HCT116 (cell line): ENCODE measurements around the gene LDHAL6B. TPM values are rescaled to one million over a fixed set of nuclear protein-coding genes. Genes with fewer than 3 reads are reported as not detected.

Experiments
- ATAC-seq: fragments of 200-7000 bp; cut with Tn5 transposase; 2 replicates; pipeline ENCODE4 v1.9.1; 2020; ENCODE audit warnings: mild to moderate bottlenecking, moderate library complexity
- BruUV-seq: library from RNA; stranded (reverse); fragments of 400-500 nt; replicated peaks from 2 replicates; lab custom pipeline; 2021; lab: Mats Ljungman, UMichigan
- CTCF ChIA-PET: fragments of 300-600 bp; sonication (Branson Sonifier 250); formaldehyde crosslinking; loops from one replicate; lab custom pipeline; 2021; ENCODE audit warnings: antibody characterized with exemption; lab: Charles Lee
- POLR2A ChIA-PET: fragments of 300-600, 350-600 bp; sonication (Branson Sonifier 250); formaldehyde crosslinking; loops from one replicate; lab custom pipeline; 2021; ENCODE audit warnings: antibody characterized with exemption; lab: Charles Lee
- RAD21 ChIA-PET, 2 experiments: fragments of 300-600 bp; sonication (Branson Sonifier 250); formaldehyde crosslinking; loops; one replicate each; lab custom pipeline; 2023; ENCODE audit warnings: low total read pairs in 2 of 2; ENCODE audit not compliant: uncharacterized antibody in 2 of 2, unreplicated experiment in 2 of 2, low non-redundant PET in 1 of 2; lab: Charles Lee
- DNase-seq: peaks from one replicate; pipeline ENCODE4 v3.0.0-alpha.2; 2010; ENCODE audit warnings: low read depth, low spot score
- H2AFZ ChIP-seq: fragments of 200-600 bp; shearing (Covaris generic), sonication (generic); 2 replicates; pipeline ENCODE4 v1.6.1; 2017; ENCODE audit warnings: low read depth, mixed run types, mixed read lengths, antibody characterized with exemption, low read length; ENCODE audit not compliant: poor library complexity, severe bottlenecking
- H3K27ac ChIP-seq: 2 replicates; pipeline ENCODE4 v1.5.1; 2012; ENCODE audit warnings: low read depth, low read length
- H3K27me3 ChIP-seq: fragments of 200-600 bp; sonication (generic); 2 replicates; pipeline ENCODE4 v1.6.1; 2016; ENCODE audit warnings: mixed run types, low read length, mixed read lengths; ENCODE audit not compliant: insufficient read depth
- H3K36me3 ChIP-seq, 2 experiments: fragments of 200-500 bp in 1 of 2; fragments of 200-600 bp in 1 of 2; sonication (Bioruptor generic) in 1 of 2; sonication (generic) in 1 of 2; 2 replicates each; pipeline versions ENCODE4 v1.5.1 to v1.6.1; 2014 to 2016; ENCODE audit warnings: low read length in 2 of 2, inconsistent platforms in 1 of 2, mixed read lengths in 1 of 2, mixed run types in 1 of 2; ENCODE audit not compliant: insufficient read depth in 2 of 2, control insufficient read depth in 1 of 2
- H3K4me1 ChIP-seq, 2 experiments: fragments of 200-600 bp in 1 of 2; sonication (generic) in 1 of 2; 2 replicates each; pipeline versions ENCODE4 v1.5.1 to v1.6.1; 2012 to 2017; ENCODE audit warnings: low read length in 2 of 2, inconsistent platforms in 1 of 2, mild to moderate bottlenecking in 1 of 2, mixed read lengths in 1 of 2, mixed run types in 1 of 2, moderate library complexity in 1 of 2; ENCODE audit not compliant: insufficient read depth in 2 of 2, control insufficient read depth in 1 of 2
- H3K4me2 ChIP-seq: fragments of 200-600 bp; sonication (generic); 2 replicates; pipeline ENCODE4 v1.6.1; 2017; ENCODE audit warnings: mixed run types, low read length, mixed read lengths
- H3K4me3 ChIP-seq, 2 experiments: fragments of 200-600 bp in 1 of 2; sonication (generic) in 1 of 2; replicated peaks in 1 of 2; 2 replicates each; pipeline ENCODE4 v1.5.1; 2011 to 2016; ENCODE audit warnings: low read length in 2 of 2, control low read depth in 1 of 2, low read depth in 1 of 2, mild to moderate bottlenecking in 1 of 2, mixed read lengths in 1 of 2, mixed run types in 1 of 2
- H3K79me2 ChIP-seq: fragments of 200-600 bp; sonication (generic); 2 replicates; pipeline ENCODE4 v1.6.1; 2017; ENCODE audit warnings: mild to moderate bottlenecking, mixed run types, low read length, moderate library complexity, mixed read lengths; ENCODE audit not compliant: insufficient read depth
- H3K9ac ChIP-seq: fragments of 200-600 bp; sonication (generic); 2 replicates; pipeline ENCODE4 v1.6.1; 2016; ENCODE audit warnings: low read length, mixed read lengths
- H3K9me2 ChIP-seq: fragments of 200-600 bp; sonication (generic), shearing (Covaris generic); 2 replicates; pipeline ENCODE4 v1.6.1; 2017; ENCODE audit warnings: mixed run types, mild to moderate bottlenecking, moderate library complexity; ENCODE audit not compliant: insufficient read depth
- H3K9me3 ChIP-seq, 2 experiments: fragments of 200-500 bp in 1 of 2; fragments of 200-600 bp in 1 of 2; sonication (Bioruptor generic) in 1 of 2; sonication (generic) in 1 of 2; 2 replicates each; pipeline ENCODE4 v1.6.1; 2014 to 2017; ENCODE audit warnings: low read length in 2 of 2, mixed read lengths in 2 of 2, inconsistent platforms in 1 of 2, low read depth in 1 of 2, mild to moderate bottlenecking in 1 of 2, mixed run types in 1 of 2, moderate library complexity in 1 of 2; ENCODE audit not compliant: control insufficient read depth in 1 of 2, insufficient read depth in 1 of 2
- H4K20me1 ChIP-seq: fragments of 200-600 bp; sonication (generic), shearing (Covaris generic); 2 replicates; pipeline ENCODE4 v1.6.1; 2017; ENCODE audit warnings: mixed run types, mild to moderate bottlenecking, moderate library complexity; ENCODE audit not compliant: insufficient read depth
- CBX3 ChIP-seq: IDR thresholded peaks from 2 replicates; pipeline ENCODE4 v1.6.1; 2012; ENCODE audit warnings: low read depth
- CTCF ChIP-seq, 3 experiments: fragments of 200-600 bp in 1 of 3; sonication (generic) in 1 of 3; IDR thresholded peaks in 2 of 3; conservative IDR thresholded peaks in 1 of 3; 2 replicates each; pipeline ENCODE4 v1.5.1; 2012 to 2017; ENCODE audit warnings: low read depth in 2 of 3, low read length in 2 of 3, antibody characterized with exemption in 1 of 3, borderline replicate concordance in 1 of 3, control low read depth in 1 of 3, mild to moderate bottlenecking in 1 of 3, mixed read lengths in 1 of 3, mixed run types in 1 of 3, moderate library complexity in 1 of 3; ENCODE audit not compliant: insufficient read depth in 1 of 3
- EGR1 ChIP-seq: IDR thresholded peaks from 2 replicates; pipeline ENCODE4 v1.6.1; 2012; ENCODE audit warnings: low read depth
- FOSL1 ChIP-seq: IDR thresholded peaks from 2 replicates; pipeline ENCODE4 v1.6.1; 2012; ENCODE audit warnings: low read depth
- MAX ChIP-seq: IDR thresholded peaks from 2 replicates; pipeline ENCODE4 v1.6.1; 2012
- POLR2A ChIP-seq: IDR thresholded peaks from 2 replicates; pipeline ENCODE4 v1.7.0; 2011; ENCODE audit warnings: borderline replicate concordance; ENCODE audit not compliant: insufficient read depth, insufficient read length; ENCODE audit errors: extremely low read depth
- POLR2AphosphoS5 ChIP-seq: IDR thresholded peaks from 2 replicates; pipeline ENCODE4 v1.6.1; 2011; ENCODE audit warnings: mild to moderate bottlenecking, low read depth, low read length, moderate library complexity
- RAD21 ChIP-seq: IDR thresholded peaks from 2 replicates; pipeline ENCODE4 v1.6.1; 2012; ENCODE audit warnings: low read depth, mild to moderate bottlenecking
- SIN3A ChIP-seq: IDR thresholded peaks from 2 replicates; pipeline ENCODE4 v1.6.1; 2012; ENCODE audit warnings: low read depth
- SRF ChIP-seq: IDR thresholded peaks from 2 replicates; pipeline ENCODE4 v1.6.1; 2012; ENCODE audit warnings: low read depth
- TCF7L2 ChIP-seq: IDR thresholded peaks from 2 replicates; pipeline ENCODE4 v1.7.0; 2011; ENCODE audit warnings: borderline replicate concordance, inconsistent platforms; ENCODE audit not compliant: insufficient read depth, insufficient read length; ENCODE audit errors: extremely low read depth
- YY1 ChIP-seq: IDR thresholded peaks from 2 replicates; pipeline ENCODE4 v1.6.1; 2011; ENCODE audit warnings: low read length, low read depth, moderate library complexity, mild to moderate bottlenecking; ENCODE audit not compliant: insufficient replicate concordance; ENCODE audit errors: extremely low read depth
- ZBTB33 ChIP-seq: IDR thresholded peaks from 2 replicates; pipeline ENCODE4 v1.6.1; 2011; ENCODE audit warnings: mild to moderate bottlenecking, low read length, moderate library complexity; ENCODE audit not compliant: insufficient replicate concordance; ENCODE audit errors: extremely low read depth
- intact Hi-C: fragments of 100-400 bp; cut with micrococcal nuclease; formaldehyde crosslinking; loops from 2 replicates; pipeline ENCODE4 v1.10.0; 2022
- total RNA-seq: library from RNA; stranded (reverse); gene quantifications from one replicate; pipeline ENCODE4 v1.2.1, GENCODE V29; 2021; ENCODE audit not compliant: unreplicated experiment
- TF ChIP-seq, protein P1 (sequence below): IDR thresholded peaks from 2 replicates; pipeline ENCODE4 v1.6.1; 2012
- TF ChIP-seq, protein P2 (sequence below): IDR thresholded peaks from 2 replicates; pipeline ENCODE4 v1.6.1; 2012; ENCODE audit warnings: low read depth

Gene LDHAL6B
- total RNA-seq, 1 experiment from 2014 or later: not detected

- TF ChIP-seq POLR2A: no peak
- TF ChIP-seq POLR2AphosphoS5: no peak
- no peak for TF ChIP-seq CTCF (IDR thresholded peaks at IDR 0.05 in 2 of 3, conservative IDR thresholded peaks at IDR 0.05 in 1 of 3; ENCODE audit: borderline replicate concordance in 1 of 3, insufficient read depth in 1 of 3, low read depth in 2 of 3, low read length in 2 of 3)
These were observed 29.8 kb downstream of the LDHAL6B start (continued) for GRCh38 chr15:59236394-59236793.

DNA sequence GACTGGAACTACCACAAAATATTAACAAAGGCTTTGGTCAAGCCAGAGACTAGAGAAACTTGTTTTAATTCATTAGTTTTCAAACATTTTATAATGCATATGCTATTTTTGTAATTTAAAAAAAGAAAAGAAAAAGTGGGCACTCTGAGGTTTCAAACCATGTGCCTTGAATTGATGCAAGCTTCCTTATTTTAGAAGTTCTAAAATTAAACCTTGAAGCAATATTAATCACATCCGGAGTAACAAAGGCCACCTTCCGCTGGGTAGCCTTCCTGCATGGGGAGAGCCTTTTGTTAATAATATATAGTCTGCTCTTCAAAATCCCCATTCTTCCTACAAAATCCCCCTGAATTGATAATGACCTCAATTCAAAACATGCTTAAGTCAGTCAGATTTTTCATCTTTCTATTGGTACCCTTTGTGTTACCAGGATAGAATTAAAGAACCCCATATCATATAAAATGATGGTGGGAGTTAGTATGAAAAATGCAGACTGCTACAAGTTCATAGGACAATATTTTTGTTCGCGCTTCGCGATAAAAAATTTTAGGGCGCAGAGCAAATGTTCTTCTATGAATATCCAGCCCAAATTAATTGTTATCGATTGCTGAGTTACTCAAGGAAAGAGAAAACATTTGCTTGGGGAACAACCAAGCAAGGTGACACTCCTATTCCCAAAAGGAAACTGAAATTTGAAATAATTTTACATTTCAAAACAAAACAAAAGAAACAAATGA is 30.6 kb downstream of the LDHAL6B start:
- RAD21 ChIA-PET: no interaction called here
- CTCF ChIA-PET: no interaction called here
- no peaks in the 10 kb centered on the region for H3K36me3 ChIP-seq
- no peaks in the 10 kb centered on the region for H3K27me3 ChIP-seq
- BruUV-seq: no TSS peak
- no peak overlapping the region for H3K4me3 ChIP-seq
- H2AFZ ChIP-seq: no peak overlapping the region
- intact Hi-C loops: no loop called here
- no peaks in the 10 kb centered on the region for H3K4me1 ChIP-seq
- DNase-seq (no peak), ATAC-seq (no peak)
- no peak overlapping the region for H3K9ac ChIP-seq
- H3K9me3 ChIP-seq: no peaks in the 10 kb centered on the region
- H4K20me1 ChIP-seq: no peaks in the 10 kb centered on the region
- POLR2A ChIA-PET: no interaction called here
- H3K27ac ChIP-seq: no peak overlapping the region
- H3K4me2 ChIP-seq: no peak overlapping the region
- peaks cover 8% of the 10 kb centered on the region; the same call in 1 of the 2 replicates for H3K79me2 ChIP-seq
- no peaks in the 10 kb centered on the region for H3K9me2 ChIP-seq
- no peak for TF ChIP-seq SRF
- TF ChIP-seq, protein P1, sequence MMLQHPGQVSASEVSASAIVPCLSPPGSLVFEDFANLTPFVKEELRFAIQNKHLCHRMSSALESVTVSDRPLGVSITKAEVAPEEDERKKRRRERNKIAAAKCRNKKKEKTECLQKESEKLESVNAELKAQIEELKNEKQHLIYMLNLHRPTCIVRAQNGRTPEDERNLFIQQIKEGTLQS: no peak
- no peak for TF ChIP-seq POLR2AphosphoS5
- TF ChIP-seq TCF7L2: no peak
- TF ChIP-seq EGR1: no peak
- TF ChIP-seq, protein P2, sequence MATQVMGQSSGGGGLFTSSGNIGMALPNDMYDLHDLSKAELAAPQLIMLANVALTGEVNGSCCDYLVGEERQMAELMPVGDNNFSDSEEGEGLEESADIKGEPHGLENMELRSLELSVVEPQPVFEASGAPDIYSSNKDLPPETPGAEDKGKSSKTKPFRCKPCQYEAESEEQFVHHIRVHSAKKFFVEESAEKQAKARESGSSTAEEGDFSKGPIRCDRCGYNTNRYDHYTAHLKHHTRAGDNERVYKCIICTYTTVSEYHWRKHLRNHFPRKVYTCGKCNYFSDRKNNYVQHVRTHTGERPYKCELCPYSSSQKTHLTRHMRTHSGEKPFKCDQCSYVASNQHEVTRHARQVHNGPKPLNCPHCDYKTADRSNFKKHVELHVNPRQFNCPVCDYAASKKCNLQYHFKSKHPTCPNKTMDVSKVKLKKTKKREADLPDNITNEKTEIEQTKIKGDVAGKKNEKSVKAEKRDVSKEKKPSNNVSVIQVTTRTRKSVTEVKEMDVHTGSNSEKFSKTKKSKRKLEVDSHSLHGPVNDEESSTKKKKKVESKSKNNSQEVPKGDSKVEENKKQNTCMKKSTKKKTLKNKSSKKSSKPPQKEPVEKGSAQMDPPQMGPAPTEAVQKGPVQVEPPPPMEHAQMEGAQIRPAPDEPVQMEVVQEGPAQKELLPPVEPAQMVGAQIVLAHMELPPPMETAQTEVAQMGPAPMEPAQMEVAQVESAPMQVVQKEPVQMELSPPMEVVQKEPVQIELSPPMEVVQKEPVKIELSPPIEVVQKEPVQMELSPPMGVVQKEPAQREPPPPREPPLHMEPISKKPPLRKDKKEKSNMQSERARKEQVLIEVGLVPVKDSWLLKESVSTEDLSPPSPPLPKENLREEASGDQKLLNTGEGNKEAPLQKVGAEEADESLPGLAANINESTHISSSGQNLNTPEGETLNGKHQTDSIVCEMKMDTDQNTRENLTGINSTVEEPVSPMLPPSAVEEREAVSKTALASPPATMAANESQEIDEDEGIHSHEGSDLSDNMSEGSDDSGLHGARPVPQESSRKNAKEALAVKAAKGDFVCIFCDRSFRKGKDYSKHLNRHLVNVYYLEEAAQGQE: no peak
- no peak for TF ChIP-seq ZBTB33
- TF ChIP-seq SIN3A: no peak
- TF ChIP-seq RAD21: no peak
- no peak for TF ChIP-seq CBX3
- no peak for TF ChIP-seq FOSL1
- no peak for TF ChIP-seq YY1
- no peak for TF ChIP-seq MAX
